B cell (primary cell): ENCODE data around the gene RPL10A. TPM values are rescaled to one million over a fixed set of nuclear protein-coding genes. Genes with fewer than 3 reads are reported as not detected.

ENCODE experiments used
- ATAC-seq: fragments of 200-7000 bp; cut with Tn5 transposase; one replicate; pipeline ENCODE4 v1.10.0; 2021; ENCODE audit warnings: low read depth, mild to moderate bottlenecking, moderate number of reproducible peaks, moderate library complexity
- CTCF ChIA-PET: fragments of 350-600 bp; sonication (Branson Sonifier 250); formaldehyde crosslinking; loops from one replicate; lab custom pipeline; 2021; ENCODE audit warnings: antibody characterized with exemption, inconsistent platforms; lab: Charles Lee
- POLR2A ChIA-PET: fragments of 350-600 bp; sonication (Branson Sonifier 250); formaldehyde crosslinking; loops from one replicate; lab custom pipeline; 2021; ENCODE audit warnings: antibody characterized with exemption; lab: Charles Lee
- DNase-seq: peaks from one replicate; pipeline ENCODE4 v3.0.0; 2013
- H2AFZ ChIP-seq: 2 replicates; pipeline ENCODE4 v1.6.1; 2012; ENCODE audit warnings: mild to moderate bottlenecking, low read depth, low read length; ENCODE audit not compliant: insufficient read depth, poor library complexity, severe bottlenecking
- H3K27ac ChIP-seq, 2 donors: 1 replicate in 1 of 2; 2 replicates in 1 of 2; pipeline ENCODE4 v1.5.1; 2012 to 2013; ENCODE audit warnings: low read length in 2 of 2, mild to moderate bottlenecking in 2 of 2, moderate library complexity in 1 of 2
- H3K27me3 ChIP-seq, 4 experiments: fragments of 200-600 bp in 1 of 4; sonication (generic) in 1 of 4; replicated peaks in 1 of 4; 1 replicate in 2 of 4; 2 replicates in 2 of 4; pipeline versions ENCODE4 v1.6.1 to v1.7.0; 2013 to 2016; ENCODE audit warnings: low read length in 3 of 4, mild to moderate bottlenecking in 2 of 4, mixed read lengths in 1 of 4, moderate library complexity in 1 of 4; ENCODE audit not compliant: insufficient read depth in 4 of 4, control insufficient read depth in 3 of 4; ENCODE audit errors: control extremely low read depth in 1 of 4
- H3K36me3 ChIP-seq, 2 experiments: replicated peaks in 1 of 2; 1 replicate in 1 of 2; 2 replicates in 1 of 2; pipeline versions ENCODE4 v1.6.1 to v1.7.1; 2013; ENCODE audit warnings: low read length in 1 of 2; ENCODE audit not compliant: insufficient read depth in 2 of 2, control insufficient read depth in 1 of 2; ENCODE audit errors: control extremely low read depth in 1 of 2, extremely low read depth in 1 of 2
- H3K4me1 ChIP-seq, 2 donors: fragments of 200-600 bp in 1 of 2; sonication (generic) in 1 of 2; 1 replicate in 1 of 2; 2 replicates in 1 of 2; pipeline versions ENCODE4 v1.5.1 to v1.6.1; 2013 to 2017; ENCODE audit warnings: low read length in 2 of 2; ENCODE audit not compliant: control insufficient read depth in 2 of 2, insufficient read depth in 2 of 2
- H3K4me2 ChIP-seq: replicated peaks from 2 replicates; pipeline ENCODE3; 2012; ENCODE audit warnings: mild to moderate bottlenecking, low read depth, low read length; ENCODE audit not compliant: poor library complexity, severe bottlenecking
- H3K4me3 ChIP-seq, 5 experiments: fragments of 200-600 bp in 1 of 5; sonication (generic) in 1 of 5; 1 replicate in 3 of 5; 2 replicates in 2 of 5; pipeline versions ENCODE4 v1.5.1 to v1.7.0; 2011 to 2016; ENCODE audit warnings: low read length in 4 of 5, mild to moderate bottlenecking in 4 of 5, low read depth in 2 of 5, control low read depth in 1 of 5, moderate library complexity in 1 of 5; ENCODE audit not compliant: insufficient read depth in 1 of 5; ENCODE audit errors: control extremely low read depth in 1 of 5, extremely low read depth in 1 of 5
- H3K79me2 ChIP-seq: fragments of 200-600 bp; sonication (generic); one replicate; pipeline ENCODE4 v1.6.0; 2016; ENCODE audit warnings: low read length; ENCODE audit not compliant: control insufficient read depth, insufficient read depth
- H3K9ac ChIP-seq: fragments of 200-600 bp; sonication (generic); 2 replicates; pipeline ENCODE4 v1.6.1; 2017; ENCODE audit warnings: mild to moderate bottlenecking, low read length, moderate library complexity
- H3K9me3 ChIP-seq, 3 donors: one replicate each; pipeline versions ENCODE4 v1.6.1 to v1.7.1; 2013; ENCODE audit warnings: low read length in 2 of 3; ENCODE audit not compliant: control insufficient read depth in 2 of 3, insufficient read depth in 1 of 3; ENCODE audit errors: control extremely low read depth in 1 of 3
- H4K20me1 ChIP-seq: 2 replicates; pipeline ENCODE4 v1.6.0; 2012; ENCODE audit warnings: mild to moderate bottlenecking, low read length; ENCODE audit not compliant: insufficient read depth, control insufficient read depth, poor library complexity, severe bottlenecking
- H3K27ac Mint-ChIP-seq: one replicate; pipeline ENCODE4 v1.8.0; 2021; ENCODE audit warnings: mixed read lengths
- H3K27me3 Mint-ChIP-seq: one replicate; pipeline ENCODE4 v1.8.0; 2021; ENCODE audit warnings: mixed read lengths
- H3K4me1 Mint-ChIP-seq: one replicate; pipeline ENCODE4 v1.8.0; 2021; ENCODE audit warnings: mixed read lengths
- H3K4me3 Mint-ChIP-seq: one replicate; pipeline ENCODE4 v1.8.0; 2021; ENCODE audit warnings: mixed read lengths
- H3K9me3 Mint-ChIP-seq: one replicate; pipeline ENCODE4 v1.8.0; 2022; ENCODE audit warnings: mixed read lengths; ENCODE audit not compliant: insufficient read depth
- EZH2 ChIP-seq: IDR thresholded peaks from 2 replicates; pipeline ENCODE4 v1.6.1; 2012; ENCODE audit warnings: borderline replicate concordance, low read depth, mild to moderate bottlenecking, moderate library complexity, low read length; ENCODE audit not compliant: insufficient read depth, poor library complexity, severe bottlenecking
- WGBS: methylation state at CpG from one replicate; pipeline ENCODE4 v1.1.5; 2013; ENCODE audit warnings: missing lambda C conversion rate; ENCODE audit not compliant: insufficient coverage; 5-methylcytosine and 5-hydroxymethylcytosine counted together
- intact Hi-C: fragments of 100-400 bp; cut with micrococcal nuclease; formaldehyde crosslinking; loops from one replicate; pipeline ENCODE4 v1.10.0; 2022
- polyA plus RNA-seq: library from polyadenylated mRNA; depleted of rRNA; stranded (reverse); fragments of >200 nt; gene quantifications from 2 replicates; pipeline ENCODE4 v1.2.3, GENCODE V29; 2012
- total RNA-seq, 2 donors: library from RNA; stranded (reverse); fragments of 120-200 nt in 1 of 2; gene quantifications; 1 replicate in 1 of 2; 2 replicates in 1 of 2; pipeline versions ENCODE4 v1.2.3 to v1.2.4, GENCODE V29; 2013 to 2022
- TF ChIP-seq, protein P1 (sequence below): fragments of 200-600 bp; IDR thresholded peaks from one replicate; pipeline ENCODE4 v1.8.0; 2022; ENCODE audit warnings: antibody characterized with exemption, mild to moderate bottlenecking

RPL10A gene
- total and polyA plus RNA-seq, 2 donors (not counting 1 experiment from before 2014, with no cell fraction given), result 1,687 to 3,150 TPM

DNA sequence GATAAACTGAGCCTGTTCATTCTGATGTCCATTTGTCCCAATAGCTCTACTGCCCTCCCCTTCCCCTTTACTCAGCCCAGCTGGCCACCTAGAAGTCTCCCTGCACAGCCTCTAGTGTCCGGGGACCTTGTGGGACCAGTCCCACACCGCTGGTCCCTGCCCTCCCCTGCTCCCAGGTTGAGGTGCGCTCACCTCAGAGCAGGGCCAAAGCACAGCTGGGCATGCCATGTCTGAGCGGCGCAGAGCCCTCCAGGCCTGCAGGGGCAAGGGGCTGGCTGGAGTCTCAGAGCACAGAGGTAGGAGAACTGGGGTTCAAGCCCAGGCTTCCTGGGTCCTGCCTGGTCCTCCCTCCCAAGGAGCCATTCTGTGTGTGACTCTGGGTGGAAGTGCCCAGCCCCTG is 40.8 kb upstream of the RPL10A start:
- no peaks in the 10 kb centered on the region for H3K27me3 Mint-ChIP-seq
- CTCF ChIA-PET, result no interaction called here
- POLR2A ChIA-PET, result no interaction called here

DNA sequence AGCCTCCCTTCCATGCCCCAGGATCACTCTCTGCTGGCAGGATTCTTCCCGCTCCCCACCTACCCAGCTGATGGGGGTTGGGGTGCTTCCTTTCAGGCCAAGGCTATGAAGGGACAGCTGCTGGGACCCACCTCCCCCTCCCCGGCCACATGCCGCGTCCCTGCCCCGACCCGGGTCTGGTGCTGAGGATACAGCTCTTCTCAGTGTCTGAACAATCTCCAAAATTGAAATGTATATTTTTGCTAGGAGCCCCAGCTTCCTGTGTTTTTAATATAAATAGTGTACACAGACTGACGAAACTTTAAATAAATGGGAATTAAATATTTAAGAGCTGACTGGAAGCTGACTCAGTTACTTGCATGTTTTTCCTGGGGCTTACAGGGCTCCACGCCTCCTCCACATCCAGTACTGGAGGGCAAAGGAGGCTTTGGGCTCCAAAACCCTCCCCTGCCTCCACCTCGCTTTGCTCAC is 40.3 kb upstream of the RPL10A start:
- H3K4me3 ChIP-seq, result no peak overlapping the region
- Mint-ChIP-seq H3K9me3 (peaks cover 10% of the 10 kb centered on the region), H3K4me1 (peaks cover 13% of the 10 kb centered on the region), H3K27ac (no peak overlapping the region), H3K27me3 (no peaks in the 10 kb centered on the region), H3K4me3 (no peak overlapping the region)
- peaks cover 0 to 40% of the 10 kb centered on the region in 2 experiments for H3K36me3 ChIP-seq
- no peak for TF ChIP-seq EZH2
- TF ChIP-seq, protein P1, sequence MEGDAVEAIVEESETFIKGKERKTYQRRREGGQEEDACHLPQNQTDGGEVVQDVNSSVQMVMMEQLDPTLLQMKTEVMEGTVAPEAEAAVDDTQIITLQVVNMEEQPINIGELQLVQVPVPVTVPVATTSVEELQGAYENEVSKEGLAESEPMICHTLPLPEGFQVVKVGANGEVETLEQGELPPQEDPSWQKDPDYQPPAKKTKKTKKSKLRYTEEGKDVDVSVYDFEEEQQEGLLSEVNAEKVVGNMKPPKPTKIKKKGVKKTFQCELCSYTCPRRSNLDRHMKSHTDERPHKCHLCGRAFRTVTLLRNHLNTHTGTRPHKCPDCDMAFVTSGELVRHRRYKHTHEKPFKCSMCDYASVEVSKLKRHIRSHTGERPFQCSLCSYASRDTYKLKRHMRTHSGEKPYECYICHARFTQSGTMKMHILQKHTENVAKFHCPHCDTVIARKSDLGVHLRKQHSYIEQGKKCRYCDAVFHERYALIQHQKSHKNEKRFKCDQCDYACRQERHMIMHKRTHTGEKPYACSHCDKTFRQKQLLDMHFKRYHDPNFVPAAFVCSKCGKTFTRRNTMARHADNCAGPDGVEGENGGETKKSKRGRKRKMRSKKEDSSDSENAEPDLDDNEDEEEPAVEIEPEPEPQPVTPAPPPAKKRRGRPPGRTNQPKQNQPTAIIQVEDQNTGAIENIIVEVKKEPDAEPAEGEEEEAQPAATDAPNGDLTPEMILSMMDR, result no peak
- 100% methylated on average over 2 of the region's 9 CpGs for WGBS
- ChIA-PET CTCF (interaction anchor here (0.5 kb wide), 1 partner anchor 133 kb away, joined by 3 read pairs; no protein-coding TSS in a partner anchor), POLR2A (no interaction called here)
- H3K9me3 ChIP-seq, result peaks cover 2 to 28% (median 25%) of the 10 kb centered on the region in 3 donors
- H3K9ac ChIP-seq, result no peak overlapping the region
- DNase-seq (no peak), ATAC-seq (no peak)
- H4K20me1 ChIP-seq, result no peaks in the 10 kb centered on the region
- no peak overlapping the region for H3K4me2 ChIP-seq
- no peaks in the 10 kb centered on the region for H3K79me2 ChIP-seq
- no peaks in the 10 kb centered on the region for H3K27me3 ChIP-seq
- H3K4me1 ChIP-seq, result peaks cover 6 to 10% of the 10 kb centered on the region in 2 donors
- intact Hi-C loops, result no loop called here
- no peak overlapping the region for H2AFZ ChIP-seq
- no peak overlapping the region for H3K27ac ChIP-seq

More for the DNA sequence above, 40.8 kb upstream of the RPL10A start:
- Histone ChIP-seq H3K27me3 (no peaks in the 10 kb centered on the region), H3K4me3 (no peak overlapping the region), H3K9ac (no peak overlapping the region), H3K36me3 (peaks cover 1 to 42% of the 10 kb centered on the region in 2 experiments), H3K9me3 (peaks cover 2 to 28% (median 25%) of the 10 kb centered on the region in 3 donors), H2AFZ (no peak overlapping the region), H3K27ac (no peak overlapping the region), H3K4me2 (no peak overlapping the region), H3K4me1 (peaks cover 6 to 10% of the 10 kb centered on the region in 2 donors), H3K79me2 (no peaks in the 10 kb centered on the region), H4K20me1 (no peaks in the 10 kb centered on the region)
- no peak for ATAC-seq
- DNase-seq, result no peak
- peaks cover 10% of the 10 kb centered on the region for H3K9me3 Mint-ChIP-seq
- intact Hi-C loops, result no loop called here
- 96% methylated on average over 5 of the region's 5 CpGs for WGBS
- no peak for TF ChIP-seq EZH2
- TF ChIP-seq, protein P1, result no peak
- H3K27ac Mint-ChIP-seq, result no peak overlapping the region
- no peak overlapping the region for H3K4me3 Mint-ChIP-seq
- H3K4me1 Mint-ChIP-seq, result peaks cover 13% of the 10 kb centered on the region
